H1 (cell line): ENCODE data around the gene TUBGCP2. TPM values are rescaled to one million over a fixed set of nuclear protein-coding genes. Genes with fewer than 3 reads are reported as not detected.

ENCODE experiments used
- CTCF ChIA-PET: fragments of 300-600 bp; sonication (Branson Sonifier 250); formaldehyde crosslinking; loops from one replicate; lab custom pipeline; 2021; ENCODE audit not compliant: partially characterized antibody; lab: Charles Lee
- POLR2A ChIA-PET: fragments of 300-600 bp; sonication (Branson Sonifier 250); formaldehyde crosslinking; loops from one replicate; lab custom pipeline; 2021; ENCODE audit warnings: inconsistent platforms; ENCODE audit not compliant: partially characterized antibody; lab: Charles Lee
- DNase-seq, 2 experiments: peaks; one replicate each; pipeline versions ENCODE4 v3.0.0 to v3.0.0-alpha.2; 2010 to 2022; ENCODE audit warnings: low spot score in 2 of 2, low read depth in 1 of 2, mixed read lengths in 1 of 2
- FAIRE-seq: peaks from 2 replicates; lab custom pipeline; 2011; peaks lifted over from hg19 to GRCh38; lab: Jason Lieb, UNC
- H2AFZ ChIP-seq: 2 replicates; pipeline ENCODE4 v1.8.1; 2012; ENCODE audit warnings: low read length, inconsistent platforms
- H2AK5ac ChIP-seq: 2 replicates; pipeline ENCODE4 v1.6.1; 2013; ENCODE audit warnings: low read depth, low read length
- H2BK120ac ChIP-seq: replicated peaks from 2 replicates; pipeline ENCODE3; 2013; ENCODE audit warnings: low read depth, low read length, inconsistent platforms
- H2BK12ac ChIP-seq: 2 replicates; pipeline ENCODE4 v1.6.1; 2013; ENCODE audit warnings: low read depth, low read length
- H2BK15ac ChIP-seq: 2 replicates; pipeline ENCODE4 v1.6.1; 2013; ENCODE audit warnings: low read length
- H2BK20ac ChIP-seq: 2 replicates; pipeline ENCODE4 v1.6.1; 2013; ENCODE audit warnings: low read length
- H2BK5ac ChIP-seq: 2 replicates; pipeline ENCODE4 v1.6.1; 2013; ENCODE audit warnings: low read depth, low read length
- H3K14ac ChIP-seq: 2 replicates; pipeline ENCODE4 v1.6.1; 2013; ENCODE audit warnings: inconsistent platforms; ENCODE audit not compliant: insufficient read length
- H3K18ac ChIP-seq: 2 replicates; pipeline ENCODE4 v1.6.1; 2013; ENCODE audit warnings: low read length; ENCODE audit errors: extremely low read depth
- H3K23ac ChIP-seq: 2 replicates; pipeline ENCODE4 v1.6.1; 2013; ENCODE audit warnings: inconsistent platforms; ENCODE audit not compliant: insufficient read length
- H3K23me2 ChIP-seq: 2 replicates; pipeline ENCODE4 v1.6.1; 2013; ENCODE audit warnings: low read depth, low read length
- H3K27ac ChIP-seq: 2 replicates; pipeline ENCODE4 v1.6.1; 2011; ENCODE audit warnings: low read depth, low read length, inconsistent platforms
- H3K27me3 ChIP-seq, 4 experiments: replicated peaks in 1 of 4; 1 replicate in 1 of 4; 2 replicates in 3 of 4; pipeline versions ENCODE4 v1.6.1 to v1.8.1; 2011 to 2013; ENCODE audit warnings: low read length in 3 of 4, mild to moderate bottlenecking in 3 of 4, inconsistent platforms in 2 of 4, mixed read lengths in 2 of 4, moderate library complexity in 1 of 4; ENCODE audit not compliant: control insufficient read depth in 3 of 4, insufficient read depth in 3 of 4; ENCODE audit errors: extremely low read depth in 1 of 4
- H3K36me3 ChIP-seq, 4 experiments: 2 replicates each; pipeline versions ENCODE4 v1.6.1 to v1.8.1; 2011 to 2013; ENCODE audit warnings: mild to moderate bottlenecking in 4 of 4, low read length in 3 of 4, moderate library complexity in 2 of 4, control low read depth in 1 of 4, inconsistent platforms in 1 of 4; ENCODE audit not compliant: insufficient read depth in 4 of 4, control insufficient read depth in 2 of 4
- H3K4ac ChIP-seq: replicated peaks from 2 replicates; pipeline ENCODE3; 2013; ENCODE audit warnings: low read length, low read depth, mixed read lengths, inconsistent platforms; ENCODE audit not compliant: insufficient read length
- H3K4me1 ChIP-seq, 4 experiments: replicated peaks in 1 of 4; 1 replicate in 1 of 4; 2 replicates in 3 of 4; pipeline versions ENCODE4 v1.6.1 to v1.8.1; 2011 to 2013; ENCODE audit warnings: low read length in 3 of 4, inconsistent platforms in 2 of 4, mixed read lengths in 1 of 4; ENCODE audit not compliant: insufficient read depth in 4 of 4, control insufficient read depth in 3 of 4
- H3K4me2 ChIP-seq, 2 experiments: 2 replicates each; pipeline versions ENCODE4 v1.6.1 to v1.8.1; 2011 to 2013; ENCODE audit warnings: low read depth in 2 of 2, low read length in 2 of 2, control low read depth in 1 of 2, inconsistent platforms in 1 of 2, mild to moderate bottlenecking in 1 of 2; ENCODE audit not compliant: insufficient read depth in 1 of 2
- H3K4me3 ChIP-seq, 4 experiments: fragments of 200-600, 300-600 bp in 1 of 4; sonication (generic), shearing (Covaris generic), sonication (Bioruptor Twin) in 1 of 4; 2 replicates each; pipeline versions ENCODE4 v1.5.1 to v1.8.1; 2011 to 2016; ENCODE audit warnings: low read length in 4 of 4, low read depth in 3 of 4, control low read depth in 2 of 4, inconsistent platforms in 2 of 4, mild to moderate bottlenecking in 2 of 4, mixed read lengths in 1 of 4, moderate library complexity in 1 of 4; ENCODE audit not compliant: insufficient read depth in 2 of 4; ENCODE audit errors: extremely low read depth in 1 of 4
- H3K56ac ChIP-seq: replicated peaks from 2 replicates; pipeline ENCODE3; 2013; ENCODE audit warnings: low read depth, mild to moderate bottlenecking, mixed read lengths, low read length, inconsistent platforms; ENCODE audit not compliant: insufficient read length
- H3K79me1 ChIP-seq: 2 replicates; pipeline ENCODE4 v1.6.1; 2013; ENCODE audit warnings: low read depth, low read length, control low read depth
- H3K79me2 ChIP-seq, 2 experiments: 2 replicates each; pipeline versions ENCODE4 v1.6.1 to v1.8.1; 2012 to 2013; ENCODE audit warnings: low read length in 2 of 2, mild to moderate bottlenecking in 2 of 2, inconsistent platforms in 1 of 2; ENCODE audit not compliant: insufficient read depth in 2 of 2, control insufficient read depth in 1 of 2
- H3K9ac ChIP-seq, 4 experiments: replicated peaks in 1 of 4; 1 replicate in 1 of 4; 2 replicates in 3 of 4; pipeline versions ENCODE4 v1.6.1 to v1.8.1; 2011 to 2013; ENCODE audit warnings: low read depth in 3 of 4, low read length in 3 of 4, control low read depth in 2 of 4, mild to moderate bottlenecking in 2 of 4, moderate library complexity in 2 of 4, inconsistent platforms in 1 of 4; ENCODE audit errors: extremely low read depth in 1 of 4
- H3K9me3 ChIP-seq, 2 experiments: 2 replicates each; pipeline versions ENCODE4 v1.6.1 to v1.8.1; 2012 to 2013; ENCODE audit warnings: mild to moderate bottlenecking in 2 of 2, moderate library complexity in 2 of 2, control low read depth in 1 of 2, inconsistent platforms in 1 of 2, low read depth in 1 of 2, low read length in 1 of 2, mixed read lengths in 1 of 2; ENCODE audit not compliant: insufficient read depth in 2 of 2
- H4K20me1 ChIP-seq, 2 experiments: replicated peaks in 1 of 2; 2 replicates each; pipeline versions ENCODE3 to v1.8.1; 2011 to 2013; ENCODE audit warnings: inconsistent platforms in 2 of 2, low read length in 2 of 2, mild to moderate bottlenecking in 1 of 2; ENCODE audit not compliant: insufficient read depth in 2 of 2, control insufficient read depth in 1 of 2
- H4K5ac ChIP-seq: 2 replicates; pipeline ENCODE4 v1.6.1; 2013; ENCODE audit warnings: low read length, low read depth, mixed read lengths, inconsistent platforms; ENCODE audit not compliant: insufficient read length
- H4K8ac ChIP-seq: 2 replicates; pipeline ENCODE4 v1.8.0; 2013; ENCODE audit warnings: mild to moderate bottlenecking, moderate library complexity, low read length, inconsistent platforms; ENCODE audit not compliant: insufficient read depth; ENCODE audit errors: extremely low read depth
- H4K91ac ChIP-seq: replicated peaks from 2 replicates; pipeline ENCODE3; 2013; ENCODE audit warnings: low read length, mixed read lengths, inconsistent platforms; ENCODE audit not compliant: insufficient read length
- BCL11A ChIP-seq, 2 experiments: IDR thresholded peaks; one replicate each; pipeline ENCODE4 v1.6.1; 2011; ENCODE audit warnings: low read depth in 2 of 2, low read length in 2 of 2, mild to moderate bottlenecking in 2 of 2
- CBX5 ChIP-seq: fragments of 300-800, 300-1000 bp; sonication (generic); IDR thresholded peaks from 2 replicates; pipeline ENCODE4 v1.7.1; 2016; ENCODE audit warnings: antibody characterized with exemption, low read length, low read depth
- HDAC6 ChIP-seq: IDR thresholded peaks from one replicate; pipeline ENCODE4 v1.7.1; 2012; ENCODE audit warnings: low read depth, mild to moderate bottlenecking, inconsistent platforms, low read length, moderate library complexity
- JUN ChIP-seq: IDR thresholded peaks from 2 replicates; pipeline ENCODE4 v1.6.1; 2011; ENCODE audit warnings: low read depth, mild to moderate bottlenecking, improper control_type of control experiment, low read length
- POLR2AphosphoS5 ChIP-seq: IDR thresholded peaks from 2 replicates; pipeline ENCODE4 v1.6.1; 2011; ENCODE audit warnings: low read depth, low read length
- POU5F1 ChIP-seq: IDR thresholded peaks from 2 replicates; pipeline ENCODE4 v1.6.1; 2011; ENCODE audit warnings: low read depth, mild to moderate bottlenecking, low read length, moderate library complexity
- RNF2 ChIP-seq: fragments of 200-900, 300-1000 bp; sonication (generic); IDR thresholded peaks from 2 replicates; pipeline ENCODE4 v1.7.1; 2016; ENCODE audit warnings: borderline replicate concordance, low read depth, mild to moderate bottlenecking, antibody characterized with exemption, low read length; ENCODE audit not compliant: poor library complexity, severe bottlenecking; ENCODE audit errors: missing control alignments
- SIN3A ChIP-seq, 2 experiments: IDR thresholded peaks in 1 of 2; conservative IDR thresholded peaks in 1 of 2; 2 replicates each; pipeline ENCODE4 v1.6.1; 2011 to 2012; ENCODE audit warnings: low read length in 2 of 2, improper control_type of control experiment in 1 of 2, low read depth in 1 of 2, mild to moderate bottlenecking in 1 of 2
- TCF12 ChIP-seq: IDR thresholded peaks from 2 replicates; pipeline ENCODE4 v1.6.1; 2011; ENCODE audit warnings: low read depth, mild to moderate bottlenecking, low read length
- WGBS, 2 experiments: shearing (Covaris generic) in 1 of 2; methylation state at CpG; one replicate each; pipeline versions ENCODE4 v1.1.6 to v1.1.7; 2013 to 2015; ENCODE audit warnings: low lambda C conversion rate in 2 of 2, mixed read lengths in 2 of 2, inconsistent platforms in 1 of 2, low coverage in 1 of 2, missing lambda C conversion rate in 1 of 2; ENCODE audit not compliant: insufficient replicate concordance in 2 of 2, insufficient coverage in 1 of 2, insufficient read length in 1 of 2; ENCODE audit errors: extremely low coverage in 1 of 2, missing lambda C conversion rate in 1 of 2; 5-methylcytosine and 5-hydroxymethylcytosine counted together
- polyA plus RNA-seq, 7 experiments: library from polyadenylated mRNA; depleted of rRNA in 3 of 7; stranded (reverse) in 5 of 7; unstranded in 2 of 7; fragments of >200 nt in 5 of 7; fragments of 200-250 nt in 2 of 7; gene quantifications; 1 replicate in 5 of 7; 2 replicates in 1 of 7; 4 replicates in 1 of 7; pipeline versions ENCODE4 v1.2.1 to v1.2.3, GENCODE V29; 2011 to 2013; ENCODE audit warnings: missing spikeins in 2 of 7, mixed read lengths in 2 of 7
- total RNA-seq: library from RNA; stranded (reverse); fragmentation: NEBNext Ultra II Directional; extraction: Animal tissue kit (Norgen Biotek cat#: 25700); gene quantifications from 2 replicates; pipeline ENCODE4 v1.2.1, GENCODE V29; 2021

The TUBGCP2 gene
- total and polyA plus RNA-seq, 2 of the 8 experiments (the other 6 are each of a cell fraction or from before 2014, with no cell fraction given): 34.9 to 51.9 TPM

DNA sequence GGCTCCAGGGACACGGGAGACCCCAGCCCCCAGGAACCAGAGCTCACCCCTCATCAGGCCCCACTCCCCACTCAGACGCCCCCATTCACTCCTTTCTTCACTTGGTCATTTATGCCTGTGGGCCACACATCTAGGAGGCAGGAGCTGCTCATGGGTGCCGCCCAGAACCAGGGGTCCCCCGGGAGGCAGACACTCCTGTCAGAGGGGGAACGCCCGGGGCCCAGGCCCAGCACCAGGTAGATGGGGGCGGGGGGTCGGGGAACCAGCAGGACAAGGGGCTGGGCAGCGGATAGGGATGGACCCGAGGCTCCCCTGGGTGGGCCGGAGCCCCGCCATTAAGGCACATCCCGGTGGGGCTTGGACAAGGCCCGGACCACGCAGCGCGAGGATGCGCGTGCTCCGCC lies 16.2 kb upstream of the TUBGCP2 start:
- H3K4ac ChIP-seq: no peak overlapping the region
- peak in 1 of 2 experiments; percentile 60 for DNase-seq

More for the DNA sequence above, 16.2 kb upstream of the TUBGCP2 start:
- Histone ChIP-seq H3K56ac (no peak overlapping the region), H3K4me1 (peaks cover 0 to 27% (median 6%) of the 10 kb centered on the region in 4 experiments; a peak in 6 of 7 replicates), H3K9me3 (peaks cover 0 to 2% of the 10 kb centered on the region in 2 experiments; a peak in 1 of 4 replicates), H3K23ac (no peak overlapping the region), H3K79me2 (no peaks in the 10 kb centered on the region), H3K18ac (no peak overlapping the region), H2BK20ac (no peak overlapping the region), H4K91ac (no peak overlapping the region), H3K4me2 (peak overlapping the region; percentile 85 to 89), H3K23me2 (peaks cover 6% of the 10 kb centered on the region; the same call in 1 of the 2 replicates), H2BK5ac (no peak overlapping the region), H3K14ac (no peak overlapping the region), H2BK12ac (no peak overlapping the region), H4K8ac (peak overlapping the region; percentile 11), H3K4me3 (peak overlapping the region in 2 of 4 experiments; percentile 56 to 69; a peak in 2 of 8 replicates), H2BK15ac (no peak overlapping the region), H3K9ac (no peak overlapping the region), H4K20me1 (peaks cover 0 to 2% of the 10 kb centered on the region in 2 experiments), H3K79me1 (no peaks in the 10 kb centered on the region), H3K27ac (no peak overlapping the region), H2BK120ac (no peak overlapping the region), H4K5ac (no peak overlapping the region), H2AK5ac (no peak overlapping the region), H2AFZ (no peak overlapping the region), H3K36me3 (no peaks in the 10 kb centered on the region), H3K27me3 (peaks cover 17 to 51% (median 44%) of the 10 kb centered on the region in 4 experiments)
- TF ChIP-seq HDAC6 (no peak), POLR2AphosphoS5 (no peak), POU5F1 (no peak), RNF2 (no peak), JUN (no peak), SIN3A (conservative IDR thresholded peaks at IDR 0.05 in 1 of 2, IDR thresholded peaks at IDR 0.05 in 1 of 2; ENCODE audit: low read depth in 1 of 2, low read length in 2 of 2) (no peak), CBX5 (no peak), TCF12 (no peak), BCL11A (IDR thresholded peaks at IDR 0.05; ENCODE audit: low read depth in 2 of 2, low read length in 2 of 2) (no peak)
- WGBS, 2 experiments: 61% methylated on average over 7 of the region's 20 CpGs; no CpG with 5 or more reads in 1 of the 2 experiments
- FAIRE-seq: no peak
- ChIA-PET CTCF (interaction anchor here (1.4 to 1.8 kb wide), 2 partner anchors 26 to 58 kb away, joined by 3 to 4 read pairs; no protein-coding TSS in a partner anchor), POLR2A (interaction anchor here (0.6 to 1.8 kb wide), 7 partner anchors 9 to 79 kb away, joined by 3 to 7 read pairs (median 5); partner anchors contain the start of gene FUOM)
